Esophagus squamous epithelium (tissue), 5 donors: ENCODE data around the gene KIAA1217. TPM values are rescaled to one million over a fixed set of nuclear protein-coding genes. Genes with fewer than 3 reads are reported as not detected.
A peak's percentile ranks its signal among the peaks of the same experiment; 100 is the strongest.

Experiments used
- DNase-seq: peaks from one replicate; lab custom pipeline; 2025; lab: John Stamatoyannopoulos, UW
- H3K27ac ChIP-seq, 4 donors: fragments of 200-600 bp; sonication (generic); one replicate each; pipeline ENCODE4 v1.5.1; 2016 to 2019; ENCODE audit warnings: mild to moderate bottlenecking in 1 of 4
- H3K27me3 ChIP-seq, 4 donors: fragments of 200-600 bp; sonication (generic); 1 replicate in 3 of 4; 2 replicates in 1 of 4; pipeline versions ENCODE4 v1.5.1 to v1.6.0; 2017 to 2021; ENCODE audit warnings: antibody characterized with exemption in 1 of 4
- H3K36me3 ChIP-seq, 3 donors: fragments of 200-600 bp; sonication (generic); one replicate each; pipeline ENCODE4 v1.5.1; 2016 to 2019
- H3K4me1 ChIP-seq, 3 donors: fragments of 200-600 bp; sonication (generic); one replicate each; pipeline ENCODE4 v1.5.1; 2017 to 2019
- H3K4me3 ChIP-seq, 4 donors: fragments of 200-600 bp; sonication (generic); 1 replicate in 3 of 4; 2 replicates in 1 of 4; pipeline ENCODE4 v1.5.1; 2016 to 2019; ENCODE audit warnings: mild to moderate bottlenecking in 2 of 4, moderate library complexity in 1 of 4
- H3K9me3 ChIP-seq, 3 donors: fragments of 200-600 bp; sonication (generic); one replicate each; pipeline ENCODE4 v1.5.1; 2016 to 2019
- POLR2A ChIP-seq, 4 donors: fragments of 450-650 bp; IDR thresholded peaks; one replicate each; pipeline ENCODE4 v1.6.1; 2017; ENCODE audit warnings: antibody characterized with exemption in 4 of 4, mild to moderate bottlenecking in 4 of 4, moderate library complexity in 3 of 4
- WGBS, 2 donors: methylation state at CpG; one replicate each; pipeline ENCODE4 v1.1.5; 2018; 5-methylcytosine and 5-hydroxymethylcytosine counted together
- intact Hi-C: fragments of 100-400 bp; cut with DNase I; formaldehyde crosslinking; loops from one replicate; pipeline ENCODE4 v1.15.0; 2022
- total RNA-seq, 4 donors: library from RNA; depleted of rRNA; stranded (reverse); fragments of >200 nt; gene quantifications; one replicate each; pipeline ENCODE4 v1.1.0, GENCODE V29; 2016
- TF ChIP-seq, protein P1 (sequence below), 6 experiments: fragments of 450-650 bp in 4 of 6; fragments of 200-600 bp in 2 of 6; sonication (generic) in 2 of 6; IDR thresholded peaks; one replicate each; pipeline ENCODE4 v1.5.1; 2016 to 2019; ENCODE audit warnings: antibody characterized with exemption in 6 of 6, mild to moderate bottlenecking in 4 of 6, moderate library complexity in 4 of 6
- donor health status: DM: yes; HTN: yes; CAD: no.

The KIAA1217 gene
- total RNA-seq, 4 donors from 2014 or later, result 56.2 to 67.6 (median 66.2) TPM

DNA sequence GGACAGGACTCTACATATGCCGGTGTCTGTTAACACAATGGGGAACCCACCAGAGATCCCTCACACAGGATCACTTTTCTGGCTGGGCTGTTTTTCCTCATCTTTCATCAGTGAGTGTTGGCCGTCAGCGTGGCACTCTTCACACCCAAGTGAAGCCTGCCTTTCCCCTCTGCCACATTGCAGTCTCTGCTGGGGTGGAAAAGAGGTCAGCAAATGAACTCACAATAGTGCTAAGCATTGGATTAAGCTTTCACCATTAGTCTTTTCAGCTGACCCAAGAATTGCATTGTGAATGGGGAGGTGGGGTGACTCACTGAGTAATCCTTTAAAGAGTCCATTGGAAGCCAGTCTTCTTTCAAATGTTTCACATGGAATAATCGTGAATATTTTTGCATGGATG lies 143.0 kb downstream of the KIAA1217 start:
- peaks cover 5 to 74% (median 23%) of the 10 kb centered on the region in 3 donors for H3K4me1 ChIP-seq
- no peak overlapping the region for H3K4me3 ChIP-seq
- 48 to 79% methylated on average over 4 of the region's 4 CpGs for WGBS, 2 donors
- H3K27me3 ChIP-seq, result no peaks in the 10 kb centered on the region
- no peaks in the 10 kb centered on the region for H3K9me3 ChIP-seq
- peak overlapping the region in 2 of 4 donors; percentile 35 to 72 for H3K27ac ChIP-seq
- H3K36me3 ChIP-seq, result no peaks in the 10 kb centered on the region
- no peak for DNase-seq
- intact Hi-C loops, result no loop called here
- no peak for TF ChIP-seq POLR2A (IDR thresholded peaks at IDR 0.05)
- TF ChIP-seq, protein P1, sequence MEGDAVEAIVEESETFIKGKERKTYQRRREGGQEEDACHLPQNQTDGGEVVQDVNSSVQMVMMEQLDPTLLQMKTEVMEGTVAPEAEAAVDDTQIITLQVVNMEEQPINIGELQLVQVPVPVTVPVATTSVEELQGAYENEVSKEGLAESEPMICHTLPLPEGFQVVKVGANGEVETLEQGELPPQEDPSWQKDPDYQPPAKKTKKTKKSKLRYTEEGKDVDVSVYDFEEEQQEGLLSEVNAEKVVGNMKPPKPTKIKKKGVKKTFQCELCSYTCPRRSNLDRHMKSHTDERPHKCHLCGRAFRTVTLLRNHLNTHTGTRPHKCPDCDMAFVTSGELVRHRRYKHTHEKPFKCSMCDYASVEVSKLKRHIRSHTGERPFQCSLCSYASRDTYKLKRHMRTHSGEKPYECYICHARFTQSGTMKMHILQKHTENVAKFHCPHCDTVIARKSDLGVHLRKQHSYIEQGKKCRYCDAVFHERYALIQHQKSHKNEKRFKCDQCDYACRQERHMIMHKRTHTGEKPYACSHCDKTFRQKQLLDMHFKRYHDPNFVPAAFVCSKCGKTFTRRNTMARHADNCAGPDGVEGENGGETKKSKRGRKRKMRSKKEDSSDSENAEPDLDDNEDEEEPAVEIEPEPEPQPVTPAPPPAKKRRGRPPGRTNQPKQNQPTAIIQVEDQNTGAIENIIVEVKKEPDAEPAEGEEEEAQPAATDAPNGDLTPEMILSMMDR (IDR thresholded peaks at IDR 0.05), result no peak

DNA sequence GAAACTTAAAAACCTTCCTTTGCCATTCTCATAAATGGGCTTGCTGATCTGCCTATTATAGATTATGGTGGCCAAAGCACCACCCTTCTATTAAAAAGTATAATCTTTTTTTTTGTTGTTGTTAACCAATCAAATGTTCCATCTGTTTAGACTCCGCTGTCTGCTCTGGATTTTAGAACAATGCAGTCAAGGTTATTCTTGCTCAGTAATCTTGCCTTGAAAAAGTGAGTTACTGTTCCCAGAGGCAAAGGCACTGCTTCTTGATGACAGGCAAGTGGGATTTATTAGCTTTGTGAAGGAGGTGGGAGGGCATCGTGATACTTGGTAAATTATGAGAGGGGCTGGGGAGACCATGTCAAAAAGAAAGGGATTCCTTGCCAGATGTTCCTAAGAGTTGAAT lies 143.5 kb downstream of the KIAA1217 start:
- Histone ChIP-seq H3K27me3 (no peaks in the 10 kb centered on the region), H3K9me3 (no peaks in the 10 kb centered on the region), H3K27ac (peak overlapping the region in 2 of 4 donors; percentile 29 to 45), H3K36me3 (no peaks in the 10 kb centered on the region), H3K4me3 (no peak overlapping the region), H3K4me1 (peaks cover 6 to 74% (median 19%) of the 10 kb centered on the region in 3 donors)
- intact Hi-C loops, result no loop called here
- DNase-seq, result no peak
- 71 to 90% methylated on average over 2 of the region's 2 CpGs for WGBS, 2 donors
- no peak for TF ChIP-seq POLR2A (IDR thresholded peaks at IDR 0.05)
- TF ChIP-seq, protein P1 (IDR thresholded peaks at IDR 0.05), result no peak

DNA sequence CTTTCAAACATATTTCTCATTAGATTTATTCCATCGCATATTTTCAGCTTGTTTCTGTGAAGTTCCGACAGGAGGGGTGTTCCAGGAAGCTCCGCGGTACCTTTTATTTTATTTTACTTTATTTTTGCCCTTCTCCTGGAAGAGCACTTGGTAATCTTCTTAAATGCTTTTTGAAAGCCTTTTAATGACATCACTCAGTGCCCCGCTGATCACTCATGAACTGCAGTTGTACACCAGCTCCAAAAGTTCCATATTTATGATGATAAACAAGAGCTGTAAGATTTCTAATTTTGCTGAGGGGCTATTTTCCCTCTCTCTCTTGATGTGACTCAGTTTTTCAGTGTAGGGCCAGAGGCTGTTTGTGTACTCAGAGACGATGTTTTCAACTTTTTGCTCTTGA lies 144.4 kb downstream of the KIAA1217 start:
- no peak for TF ChIP-seq POLR2A (IDR thresholded peaks at IDR 0.05)
- TF ChIP-seq, protein P1 (IDR thresholded peaks at IDR 0.05), result no peak
- peak overlapping the region in 1 of 4 donors; percentile 45 for H3K27ac ChIP-seq
- peaks cover 12 to 74% (median 19%) of the 10 kb centered on the region in 3 donors for H3K4me1 ChIP-seq
- intact Hi-C loops, result no loop called here
- DNase-seq, result no peak
- no peaks in the 10 kb centered on the region for H3K9me3 ChIP-seq
- no peaks in the 10 kb centered on the region for H3K36me3 ChIP-seq
- no peak overlapping the region for H3K4me3 ChIP-seq
- WGBS, 2 donors, result 76 to 79% methylated on average over 6 of the region's 6 CpGs
- H3K27me3 ChIP-seq, result no peaks in the 10 kb centered on the region

DNA sequence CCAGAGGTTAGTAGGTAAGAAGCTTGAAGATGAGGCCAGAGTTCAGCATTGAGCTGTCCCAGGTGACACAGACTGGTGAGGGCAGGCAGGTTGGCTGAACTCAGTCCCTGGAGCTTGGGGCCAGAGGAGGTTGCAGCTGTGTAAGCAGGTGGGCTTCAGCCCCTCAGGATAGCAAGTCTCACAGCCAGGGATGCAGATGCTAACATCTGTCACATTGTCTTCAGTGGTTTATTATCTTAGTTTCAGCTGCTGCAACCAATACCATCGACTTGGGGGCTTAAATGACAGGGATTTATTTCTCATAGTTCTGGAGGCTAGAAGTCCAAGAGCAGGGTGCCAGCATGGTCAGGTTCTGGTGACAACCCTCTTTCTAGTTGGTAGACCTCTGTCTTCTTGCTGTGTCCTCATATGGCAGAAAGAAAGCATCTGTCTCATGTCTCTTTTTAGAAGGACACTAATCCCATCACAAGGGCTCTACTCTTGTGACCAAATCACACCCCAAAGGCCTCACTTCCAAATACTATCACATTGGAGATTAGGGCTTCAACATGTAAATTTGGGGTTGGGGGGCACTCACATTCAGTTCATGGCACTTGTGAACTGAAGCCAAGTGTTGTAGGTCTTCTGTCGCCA lies 146.2 kb downstream of the KIAA1217 start:
- Histone ChIP-seq H3K36me3 (no peaks in the 10 kb centered on the region), H3K27me3 (no peaks in the 10 kb centered on the region), H3K9me3 (no peaks in the 10 kb centered on the region), H3K4me3 (no peak overlapping the region), H3K4me1 (peaks cover 12 to 62% (median 15%) of the 10 kb centered on the region in 3 donors), H3K27ac (no peak overlapping the region)
- 72 to 85% methylated on average over 2 of the region's 2 CpGs for WGBS, 2 donors
- TF ChIP-seq, protein P1 (IDR thresholded peaks at IDR 0.05), result no peak
- no peak for TF ChIP-seq POLR2A (IDR thresholded peaks at IDR 0.05)
- no peak for DNase-seq
- intact Hi-C loops, result no loop called here

DNA sequence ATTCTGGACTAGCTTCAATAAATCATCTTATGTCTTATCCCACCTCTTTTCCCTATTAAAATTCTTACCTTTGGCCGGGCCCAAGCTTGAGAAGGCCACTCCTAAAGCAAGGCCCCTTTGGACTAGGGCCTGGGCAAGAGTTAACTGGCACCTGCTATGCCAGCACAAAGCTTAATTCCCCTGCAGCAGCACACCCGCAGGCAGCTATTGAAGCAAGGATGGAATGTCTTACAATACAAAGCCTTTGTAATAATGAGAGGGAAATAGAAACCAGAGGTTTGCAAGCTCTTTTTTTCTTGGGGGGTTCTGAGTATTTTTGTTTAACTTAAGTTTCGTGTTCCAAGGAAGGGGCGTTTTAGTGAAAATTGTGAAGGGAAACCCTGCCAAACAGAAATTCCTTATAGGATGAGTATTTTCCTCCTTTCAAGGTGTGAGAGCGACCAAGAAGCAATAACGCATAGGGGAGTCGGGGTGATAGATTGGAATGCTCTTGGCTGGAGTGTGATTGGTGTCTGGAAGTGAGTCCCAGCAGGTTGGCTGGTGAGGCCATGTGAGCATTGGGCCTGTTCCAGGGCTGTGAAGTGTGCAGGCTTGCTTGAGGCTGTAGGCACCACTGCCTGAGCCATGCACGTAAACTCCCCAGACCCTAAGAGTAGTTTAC lies 148.5 kb downstream of the KIAA1217 start:
- H3K27me3 ChIP-seq, result no peaks in the 10 kb centered on the region
- H3K36me3 ChIP-seq, result no peaks in the 10 kb centered on the region
- no peak for TF ChIP-seq POLR2A (IDR thresholded peaks at IDR 0.05)
- TF ChIP-seq, protein P1 (IDR thresholded peaks at IDR 0.05), result no peak
- no peak overlapping the region for H3K4me3 ChIP-seq
- H3K4me1 ChIP-seq, result peaks cover 3 to 46% (median 8%) of the 10 kb centered on the region in 3 donors
- peak overlapping the region in 1 of 4 donors; percentile 22 for H3K27ac ChIP-seq
- no peak for DNase-seq
- no peaks in the 10 kb centered on the region for H3K9me3 ChIP-seq
- 45 to 46% methylated on average over 7 to 8 of the region's 8 CpGs for WGBS, 2 donors
- intact Hi-C loops, result no loop called here
